WTC11 (cell line): Measurements from ENCODE around the gene CFAP77.

ENCODE experiments used
- E2F4 ChIP-seq: sonication (generic); formaldehyde crosslinking; IDR thresholded peaks from 2 replicates; pipeline ENCODE4 v1.8.1; 2022; ENCODE audit warnings: low read depth, mild to moderate bottlenecking, moderate library complexity, missing genetic modification reagents, borderline replicate concordance
- USF2 ChIP-seq: sonication (generic); formaldehyde crosslinking; IDR thresholded peaks from 2 replicates; pipeline ENCODE4 v1.8.1; 2023; ENCODE audit warnings: mild to moderate bottlenecking, missing genetic modification reagents, moderate library complexity

- no peak for TF ChIP-seq USF2
- no peak for TF ChIP-seq E2F4 (CRISPR knock-in tag)
Observed at GRCh38 chr9:132451276-132451675, 41.3 kb downstream of the CFAP77 start.
